ENCODE results near the gene KRT40. TPM values are rescaled to one million over a fixed set of nuclear protein-coding genes. Genes with fewer than 3 reads are reported as not detected.

Gene KRT40
- total RNA-seq, 2 experiments from 2014 or later: not detected

Other genes starting within 250 kb of the KRT40 start
- gene KRT25, start 229.0 kb downstream of the KRT40 start, total RNA-seq: not detected
- gene KRT26, start 212.1 kb downstream of the KRT40 start, total RNA-seq: not detected
- gene KRT27, start 201.8 kb downstream of the KRT40 start, total RNA-seq: not detected
- not detected for gene KRT28, start 184.4 kb downstream of the KRT40 start, total RNA-seq
- 10 to 100 TPM; 41.9 to 48.6 TPM for gene KRT10, start 161.7 kb downstream of the KRT40 start, total RNA-seq
- gene KRT12, start 117.1 kb downstream of the KRT40 start, total RNA-seq: not detected
- not detected for gene KRT20, start 99.1 kb downstream of the KRT40 start, total RNA-seq
- gene KRT23, start 46.7 kb downstream of the KRT40 start, total RNA-seq: not detected
- gene KRT39, start 17.4 kb downstream of the KRT40 start, total RNA-seq: not detected
- not detected for gene KRTAP3-3, start 9.8 kb upstream of the KRT40 start, total RNA-seq
- gene KRTAP3-2, start 15.6 kb upstream of the KRT40 start, total RNA-seq: not detected
- gene KRTAP3-1, start 24.8 kb upstream of the KRT40 start, total RNA-seq: not detected
- gene KRTAP1-5, start 42.9 kb upstream of the KRT40 start, total RNA-seq: not detected
- not detected for gene KRTAP1-4, start 45.9 kb upstream of the KRT40 start, total RNA-seq
- gene KRTAP1-3, start 50.5 kb upstream of the KRT40 start, total RNA-seq: not detected
- not detected for gene KRTAP1-1, start 57.1 kb upstream of the KRT40 start, total RNA-seq
- gene KRTAP2-1, start 63.0 kb upstream of the KRT40 start, total RNA-seq: not detected
- gene KRTAP2-2, start 70.9 kb upstream of the KRT40 start, total RNA-seq: not detected
- not detected for gene KRTAP2-3, start 75.8 kb upstream of the KRT40 start, total RNA-seq
- gene KRTAP2-4, start 81.6 kb upstream of the KRT40 start, total RNA-seq: not detected
- not detected for gene KRTAP4-7, start 99.8 kb upstream of the KRT40 start, total RNA-seq
- gene KRTAP4-8, start 113.8 kb upstream of the KRT40 start, total RNA-seq: not detected
- not detected for gene KRTAP4-16, start 117.9 kb upstream of the KRT40 start, total RNA-seq
- gene KRTAP4-9, start 121.1 kb upstream of the KRT40 start, total RNA-seq: not detected
- gene KRTAP4-11, start 134.0 kb upstream of the KRT40 start, total RNA-seq: not detected
- not detected for gene KRTAP4-12, start 139.9 kb upstream of the KRT40 start, total RNA-seq
- not detected for gene KRTAP4-6, start 156.2 kb upstream of the KRT40 start, total RNA-seq
- gene KRTAP4-5, start 165.5 kb upstream of the KRT40 start, total RNA-seq: not detected
- not detected for gene KRTAP4-4, start 176.4 kb upstream of the KRT40 start, total RNA-seq
- gene KRTAP4-3, start 183.9 kb upstream of the KRT40 start, total RNA-seq: not detected
- not detected for gene KRTAP4-2, start 193.9 kb upstream of the KRT40 start, total RNA-seq
- gene KRTAP4-1, start 200.6 kb upstream of the KRT40 start, total RNA-seq: not detected
- gene KRTAP9-1, start 205.6 kb upstream of the KRT40 start, total RNA-seq: not detected
- gene KRTAP9-2, start 242.3 kb upstream of the KRT40 start, total RNA-seq: not detected
- gene KRTAP9-3, start 248.1 kb upstream of the KRT40 start, total RNA-seq: not detected